K562 (cell line): ENCODE data around the gene DDR1. TPM values are rescaled to one million over a fixed set of nuclear protein-coding genes. Genes with fewer than 3 reads are reported as not detected.

Source experiments
- CBX2 ChIP-seq: fragments of 200-600 bp; sonication (generic); IDR thresholded peaks from one replicate; pipeline ENCODE4 v1.6.1; 2012; ENCODE audit warnings: mild to moderate bottlenecking, low read length, inconsistent platforms; ENCODE audit not compliant: insufficient read depth, poor library complexity, severe bottlenecking
- CREB5 ChIP-seq: fragments of 250-450 bp; sonication (Bioruptor Pico); IDR thresholded peaks from 2 replicates; pipeline ENCODE4 v1.5.0; 2020; ENCODE audit warnings: mild to moderate bottlenecking
- E2F4 ChIP-seq: sonication (generic); formaldehyde crosslinking; IDR thresholded peaks from 2 replicates; pipeline ENCODE4 v1.8.0; 2022; ENCODE audit warnings: mild to moderate bottlenecking, low read depth, missing genetic modification reagents
- ILK ChIP-seq: fragments of 450-650 bp; IDR thresholded peaks from 2 replicates; pipeline ENCODE4 v1.6.1; 2016; ENCODE audit warnings: missing genetic modification characterization, low read depth, mild to moderate bottlenecking, missing compliant biosample characterization, moderate library complexity, borderline replicate concordance
- LCOR ChIP-seq: sonication (generic); formaldehyde crosslinking; IDR thresholded peaks from 2 replicates; pipeline ENCODE4 v1.8.0; 2022; ENCODE audit warnings: mild to moderate bottlenecking, missing genetic modification reagents
- PATZ1 ChIP-seq: fragments of 250-450 bp; sonication (Bioruptor Pico); IDR thresholded peaks from 2 replicates; pipeline ENCODE4 v1.5.0; 2020; ENCODE audit warnings: mild to moderate bottlenecking, borderline replicate concordance
- PPARD ChIP-seq: fragments of 250-450 bp; sonication (Bioruptor Pico); IDR thresholded peaks from 2 replicates; pipeline ENCODE4 v1.8.0; 2022; ENCODE audit warnings: inconsistent platforms, mild to moderate bottlenecking, moderate library complexity
- RBFOX2 ChIP-seq: fragments of 200-400 bp; formaldehyde crosslinking; IDR thresholded peaks from 2 replicates; pipeline ENCODE4 v1.6.1; 2017; ENCODE audit warnings: low read depth, mild to moderate bottlenecking, low read length, moderate library complexity
- TCFL5 ChIP-seq: fragments of 250-450 bp; sonication (Bioruptor Pico); conservative IDR thresholded peaks from 2 replicates; pipeline ENCODE4 v1.6.1; 2021; ENCODE audit warnings: mild to moderate bottlenecking, moderate library complexity, matching md5 sums
- ZBTB34 ChIP-seq: fragments of 250-450 bp; sonication (Bioruptor Pico); IDR thresholded peaks from 2 replicates; pipeline ENCODE4 v1.8.0; 2021; ENCODE audit warnings: mild to moderate bottlenecking, moderate library complexity
- ZNF224 ChIP-seq: sonication (generic); formaldehyde crosslinking; IDR thresholded peaks from 2 replicates; pipeline ENCODE4 v1.8.0; 2022; ENCODE audit warnings: mild to moderate bottlenecking, missing genetic modification reagents
- ZNF644 ChIP-seq: fragments of 200-800 bp; sonication (Bioruptor generic); IDR thresholded peaks from 2 replicates; pipeline ENCODE4 v1.6.1; 2016; ENCODE audit warnings: low read depth, missing genetic modification characterization, missing compliant biosample characterization
- polyA plus RNA-seq, 8 experiments: library from polyadenylated mRNA; depleted of rRNA in 4 of 8; stranded (reverse) in 5 of 8; unstranded in 3 of 8; fragments of >200 nt; fragmentation: Nextera tagmentation in 2 of 8; fragmentation: Illumina TruSeq in 1 of 8; extraction: Ambion mirVana in 2 of 8; extraction: Trizol in 1 of 8; gene quantifications; 2 replicates each; pipeline versions ENCODE4 v1.2.1 to v1.2.3, GENCODE V29; 2011 to 2014; ENCODE audit warnings: inconsistent platforms in 1 of 8, missing spikeins in 1 of 8
- total RNA-seq, 7 experiments: library from RNA; depleted of rRNA in 6 of 7; stranded (reverse); fragments of >200 nt in 6 of 7; fragmentation: Illumina TruSeq in 2 of 7; extraction: Trizol in 2 of 7; gene quantifications; 2 replicates each; pipeline versions ENCODE4 v1.2.1 to v1.2.3, GENCODE V29; 2011 to 2021; ENCODE audit warnings: low replicate concordance in 1 of 7

DDR1 gene
- total and polyA plus RNA-seq, 9 of the 15 experiments (the other 6 are each of a cell fraction or from before 2014, with no cell fraction given) = 1.4 to 44.6 (median 12.2) TPM

GRCh38 chr6:30877419-30878262, 6.7 kb upstream of the DDR1 start (continued):
- TF ChIP-seq CREB5 (CRISPR knock-in tag) (0 out of 2 replicates have a peak, but pooled peaks have one; percentile 20), ZBTB34 (CRISPR knock-in tag) (no peak), TCFL5 (CRISPR knock-in tag) (no peak; the same call in 1 of the 2 replicates), ILK (tag) (no peak), PPARD (CRISPR knock-in tag) (no peak), E2F4 (CRISPR knock-in tag) (no peak), RBFOX2 (peak; percentile 46; the same call in 1 of the 2 replicates), PATZ1 (CRISPR knock-in tag) (no peak), CBX2 (no peak), ZNF224 (no peak), ZNF644 (tag) (0 out of 2 replicates have a peak, but pooled peaks have one; percentile 33), LCOR (CRISPR knock-in tag) (0 out of 2 replicates have a peak, but pooled peaks have one; percentile 36)
